HCT116 (cell line): Measurements from ENCODE around the gene SEC31A. TPM values are rescaled to one million over a fixed set of nuclear protein-coding genes. Genes with fewer than 3 reads are reported as not detected.

Source experiments
- ATAC-seq: fragments of 200-7000 bp; cut with Tn5 transposase; 2 replicates; pipeline ENCODE4 v1.9.1; 2020; ENCODE audit warnings: mild to moderate bottlenecking, moderate library complexity
- BruUV-seq: library from RNA; stranded (reverse); fragments of 400-500 nt; replicated peaks from 2 replicates; lab custom pipeline; 2021; lab: Mats Ljungman, UMichigan
- CTCF ChIA-PET: fragments of 300-600 bp; sonication (Branson Sonifier 250); formaldehyde crosslinking; loops from one replicate; lab custom pipeline; 2021; ENCODE audit warnings: antibody characterized with exemption; lab: Charles Lee
- POLR2A ChIA-PET: fragments of 300-600, 350-600 bp; sonication (Branson Sonifier 250); formaldehyde crosslinking; loops from one replicate; lab custom pipeline; 2021; ENCODE audit warnings: antibody characterized with exemption; lab: Charles Lee
- RAD21 ChIA-PET, 2 experiments: fragments of 300-600 bp; sonication (Branson Sonifier 250); formaldehyde crosslinking; loops; one replicate each; lab custom pipeline; 2023; ENCODE audit warnings: low total read pairs in 2 of 2; ENCODE audit not compliant: uncharacterized antibody in 2 of 2, unreplicated experiment in 2 of 2, low non-redundant PET in 1 of 2; lab: Charles Lee
- DNase-seq: peaks from one replicate; pipeline ENCODE4 v3.0.0-alpha.2; 2010; ENCODE audit warnings: low read depth, low spot score
- H2AFZ ChIP-seq: fragments of 200-600 bp; shearing (Covaris generic), sonication (generic); 2 replicates; pipeline ENCODE4 v1.6.1; 2017; ENCODE audit warnings: low read depth, mixed run types, mixed read lengths, antibody characterized with exemption, low read length; ENCODE audit not compliant: poor library complexity, severe bottlenecking
- H3K27ac ChIP-seq: 2 replicates; pipeline ENCODE4 v1.5.1; 2012; ENCODE audit warnings: low read depth, low read length
- H3K27me3 ChIP-seq: fragments of 200-600 bp; sonication (generic); 2 replicates; pipeline ENCODE4 v1.6.1; 2016; ENCODE audit warnings: mixed run types, low read length, mixed read lengths; ENCODE audit not compliant: insufficient read depth
- H3K36me3 ChIP-seq, 2 experiments: fragments of 200-500 bp in 1 of 2; fragments of 200-600 bp in 1 of 2; sonication (Bioruptor generic) in 1 of 2; sonication (generic) in 1 of 2; 2 replicates each; pipeline versions ENCODE4 v1.5.1 to v1.6.1; 2014 to 2016; ENCODE audit warnings: low read length in 2 of 2, inconsistent platforms in 1 of 2, mixed read lengths in 1 of 2, mixed run types in 1 of 2; ENCODE audit not compliant: insufficient read depth in 2 of 2, control insufficient read depth in 1 of 2
- H3K4me1 ChIP-seq, 2 experiments: fragments of 200-600 bp in 1 of 2; sonication (generic) in 1 of 2; 2 replicates each; pipeline versions ENCODE4 v1.5.1 to v1.6.1; 2012 to 2017; ENCODE audit warnings: low read length in 2 of 2, inconsistent platforms in 1 of 2, mild to moderate bottlenecking in 1 of 2, mixed read lengths in 1 of 2, mixed run types in 1 of 2, moderate library complexity in 1 of 2; ENCODE audit not compliant: insufficient read depth in 2 of 2, control insufficient read depth in 1 of 2
- H3K4me2 ChIP-seq: fragments of 200-600 bp; sonication (generic); 2 replicates; pipeline ENCODE4 v1.6.1; 2017; ENCODE audit warnings: mixed run types, low read length, mixed read lengths
- H3K4me3 ChIP-seq, 2 experiments: fragments of 200-600 bp in 1 of 2; sonication (generic) in 1 of 2; replicated peaks in 1 of 2; 2 replicates each; pipeline ENCODE4 v1.5.1; 2011 to 2016; ENCODE audit warnings: low read length in 2 of 2, control low read depth in 1 of 2, low read depth in 1 of 2, mild to moderate bottlenecking in 1 of 2, mixed read lengths in 1 of 2, mixed run types in 1 of 2
- H3K79me2 ChIP-seq: fragments of 200-600 bp; sonication (generic); 2 replicates; pipeline ENCODE4 v1.6.1; 2017; ENCODE audit warnings: mild to moderate bottlenecking, mixed run types, low read length, moderate library complexity, mixed read lengths; ENCODE audit not compliant: insufficient read depth
- H3K9ac ChIP-seq: fragments of 200-600 bp; sonication (generic); 2 replicates; pipeline ENCODE4 v1.6.1; 2016; ENCODE audit warnings: low read length, mixed read lengths
- H3K9me2 ChIP-seq: fragments of 200-600 bp; sonication (generic), shearing (Covaris generic); 2 replicates; pipeline ENCODE4 v1.6.1; 2017; ENCODE audit warnings: mixed run types, mild to moderate bottlenecking, moderate library complexity; ENCODE audit not compliant: insufficient read depth
- H3K9me3 ChIP-seq, 2 experiments: fragments of 200-500 bp in 1 of 2; fragments of 200-600 bp in 1 of 2; sonication (Bioruptor generic) in 1 of 2; sonication (generic) in 1 of 2; 2 replicates each; pipeline ENCODE4 v1.6.1; 2014 to 2017; ENCODE audit warnings: low read length in 2 of 2, mixed read lengths in 2 of 2, inconsistent platforms in 1 of 2, low read depth in 1 of 2, mild to moderate bottlenecking in 1 of 2, mixed run types in 1 of 2, moderate library complexity in 1 of 2; ENCODE audit not compliant: control insufficient read depth in 1 of 2, insufficient read depth in 1 of 2
- H4K20me1 ChIP-seq: fragments of 200-600 bp; sonication (generic), shearing (Covaris generic); 2 replicates; pipeline ENCODE4 v1.6.1; 2017; ENCODE audit warnings: mixed run types, mild to moderate bottlenecking, moderate library complexity; ENCODE audit not compliant: insufficient read depth
- CEBPB ChIP-seq: IDR thresholded peaks from 2 replicates; pipeline ENCODE4 v1.6.1; 2012; ENCODE audit warnings: low read depth
- EGR1 ChIP-seq: IDR thresholded peaks from 2 replicates; pipeline ENCODE4 v1.6.1; 2012; ENCODE audit warnings: low read depth
- ELF1 ChIP-seq: IDR thresholded peaks from 2 replicates; pipeline ENCODE4 v1.6.1; 2012; ENCODE audit warnings: low read depth, borderline replicate concordance
- EZH2 ChIP-seq: fragments of 200-600 bp; sonication (generic); IDR thresholded peaks from 2 replicates; pipeline ENCODE4 v1.6.1; 2017; ENCODE audit warnings: antibody characterized with exemption, mixed run types
- EZH2phosphoT487 ChIP-seq: fragments of 200-600 bp; IDR thresholded peaks from 2 replicates; pipeline ENCODE4 v1.6.1; 2018; ENCODE audit warnings: antibody characterized with exemption, borderline replicate concordance
- POLR2A ChIP-seq: IDR thresholded peaks from 2 replicates; pipeline ENCODE4 v1.7.0; 2011; ENCODE audit warnings: borderline replicate concordance; ENCODE audit not compliant: insufficient read depth, insufficient read length; ENCODE audit errors: extremely low read depth
- POLR2AphosphoS5 ChIP-seq: IDR thresholded peaks from 2 replicates; pipeline ENCODE4 v1.6.1; 2011; ENCODE audit warnings: mild to moderate bottlenecking, low read depth, low read length, moderate library complexity
- RAD21 ChIP-seq: IDR thresholded peaks from 2 replicates; pipeline ENCODE4 v1.6.1; 2012; ENCODE audit warnings: low read depth, mild to moderate bottlenecking
- SIN3A ChIP-seq: IDR thresholded peaks from 2 replicates; pipeline ENCODE4 v1.6.1; 2012; ENCODE audit warnings: low read depth
- SP1 ChIP-seq: IDR thresholded peaks from 2 replicates; pipeline ENCODE4 v1.6.1; 2012; ENCODE audit warnings: low read depth
- SRF ChIP-seq: IDR thresholded peaks from 2 replicates; pipeline ENCODE4 v1.6.1; 2012; ENCODE audit warnings: low read depth
- TCF7L2 ChIP-seq: IDR thresholded peaks from 2 replicates; pipeline ENCODE4 v1.7.0; 2011; ENCODE audit warnings: borderline replicate concordance, inconsistent platforms; ENCODE audit not compliant: insufficient read depth, insufficient read length; ENCODE audit errors: extremely low read depth
- YY1 ChIP-seq: IDR thresholded peaks from 2 replicates; pipeline ENCODE4 v1.6.1; 2011; ENCODE audit warnings: low read length, low read depth, moderate library complexity, mild to moderate bottlenecking; ENCODE audit not compliant: insufficient replicate concordance; ENCODE audit errors: extremely low read depth
- ZNF274 ChIP-seq: fragments of 200-500 bp; sonication (Bioruptor generic); IDR thresholded peaks from 2 replicates; pipeline ENCODE4 v1.6.1; 2014; ENCODE audit warnings: mild to moderate bottlenecking, low read depth, low read length, inconsistent platforms
- intact Hi-C: fragments of 100-400 bp; cut with micrococcal nuclease; formaldehyde crosslinking; loops from 2 replicates; pipeline ENCODE4 v1.10.0; 2022
- total RNA-seq: library from RNA; stranded (reverse); gene quantifications from one replicate; pipeline ENCODE4 v1.2.1, GENCODE V29; 2021; ENCODE audit not compliant: unreplicated experiment
- TF ChIP-seq, protein P1 (sequence below): IDR thresholded peaks from 2 replicates; pipeline ENCODE4 v1.6.1; 2012
- TF ChIP-seq, protein P2 (sequence below): IDR thresholded peaks from 2 replicates; pipeline ENCODE4 v1.6.1; 2011; ENCODE audit warnings: mild to moderate bottlenecking, low read length, moderate library complexity; ENCODE audit not compliant: insufficient replicate concordance; ENCODE audit errors: extremely low read depth
- TF ChIP-seq, protein P3 (sequence below): IDR thresholded peaks from 2 replicates; pipeline ENCODE4 v1.6.1; 2012
- TF ChIP-seq, protein P4 (sequence below): IDR thresholded peaks from 2 replicates; pipeline ENCODE4 v1.6.1; 2012; ENCODE audit warnings: low read depth

SEC31A gene
- total RNA-seq, 1 experiment from 2014 or later: 78.5 TPM

DNA sequence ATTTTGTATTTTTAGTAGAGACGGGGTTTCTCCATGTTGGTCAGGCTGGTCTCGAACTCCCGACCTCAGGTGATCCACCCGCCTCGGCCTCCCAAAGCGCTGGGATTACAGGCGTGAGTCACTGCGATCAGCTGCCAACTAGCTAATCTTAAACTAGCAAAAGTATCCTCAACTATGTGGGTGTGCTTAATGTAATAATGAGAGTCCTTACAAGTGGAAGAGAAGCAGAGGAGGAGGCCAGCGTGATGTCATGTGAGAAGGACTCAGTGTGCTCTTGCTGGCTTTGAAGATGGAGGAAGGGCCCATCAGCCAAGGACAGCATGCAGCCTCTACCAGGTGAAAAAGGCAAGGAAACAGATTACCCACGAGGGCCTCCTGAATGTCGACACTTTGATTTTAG lies 111.9 kb downstream of the SEC31A start:
- TF ChIP-seq, protein P1, sequence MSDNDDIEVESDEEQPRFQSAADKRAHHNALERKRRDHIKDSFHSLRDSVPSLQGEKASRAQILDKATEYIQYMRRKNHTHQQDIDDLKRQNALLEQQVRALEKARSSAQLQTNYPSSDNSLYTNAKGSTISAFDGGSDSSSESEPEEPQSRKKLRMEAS: no peak
- no peak for TF ChIP-seq YY1
- TF ChIP-seq POLR2A: no peak
- no peak for TF ChIP-seq POLR2AphosphoS5
- TF ChIP-seq EZH2: no peak
- TF ChIP-seq EZH2phosphoT487: no peak
- TF ChIP-seq TCF7L2: no peak
- no peak for TF ChIP-seq SIN3A
- no peak for TF ChIP-seq SRF
- no peak for TF ChIP-seq ELF1
- no peak for TF ChIP-seq EGR1
- TF ChIP-seq RAD21: no peak
- TF ChIP-seq, protein P2, sequence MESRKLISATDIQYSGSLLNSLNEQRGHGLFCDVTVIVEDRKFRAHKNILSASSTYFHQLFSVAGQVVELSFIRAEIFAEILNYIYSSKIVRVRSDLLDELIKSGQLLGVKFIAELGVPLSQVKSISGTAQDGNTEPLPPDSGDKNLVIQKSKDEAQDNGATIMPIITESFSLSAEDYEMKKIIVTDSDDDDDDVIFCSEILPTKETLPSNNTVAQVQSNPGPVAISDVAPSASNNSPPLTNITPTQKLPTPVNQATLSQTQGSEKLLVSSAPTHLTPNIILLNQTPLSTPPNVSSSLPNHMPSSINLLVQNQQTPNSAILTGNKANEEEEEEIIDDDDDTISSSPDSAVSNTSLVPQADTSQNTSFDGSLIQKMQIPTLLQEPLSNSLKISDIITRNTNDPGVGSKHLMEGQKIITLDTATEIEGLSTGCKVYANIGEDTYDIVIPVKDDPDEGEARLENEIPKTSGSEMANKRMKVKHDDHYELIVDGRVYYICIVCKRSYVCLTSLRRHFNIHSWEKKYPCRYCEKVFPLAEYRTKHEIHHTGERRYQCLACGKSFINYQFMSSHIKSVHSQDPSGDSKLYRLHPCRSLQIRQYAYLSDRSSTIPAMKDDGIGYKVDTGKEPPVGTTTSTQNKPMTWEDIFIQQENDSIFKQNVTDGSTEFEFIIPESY: no peak
- TF ChIP-seq, protein P3, sequence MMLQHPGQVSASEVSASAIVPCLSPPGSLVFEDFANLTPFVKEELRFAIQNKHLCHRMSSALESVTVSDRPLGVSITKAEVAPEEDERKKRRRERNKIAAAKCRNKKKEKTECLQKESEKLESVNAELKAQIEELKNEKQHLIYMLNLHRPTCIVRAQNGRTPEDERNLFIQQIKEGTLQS: no peak
- TF ChIP-seq ZNF274: no peak
- TF ChIP-seq CEBPB: no peak
- no peak for TF ChIP-seq SP1
- TF ChIP-seq, protein P4, sequence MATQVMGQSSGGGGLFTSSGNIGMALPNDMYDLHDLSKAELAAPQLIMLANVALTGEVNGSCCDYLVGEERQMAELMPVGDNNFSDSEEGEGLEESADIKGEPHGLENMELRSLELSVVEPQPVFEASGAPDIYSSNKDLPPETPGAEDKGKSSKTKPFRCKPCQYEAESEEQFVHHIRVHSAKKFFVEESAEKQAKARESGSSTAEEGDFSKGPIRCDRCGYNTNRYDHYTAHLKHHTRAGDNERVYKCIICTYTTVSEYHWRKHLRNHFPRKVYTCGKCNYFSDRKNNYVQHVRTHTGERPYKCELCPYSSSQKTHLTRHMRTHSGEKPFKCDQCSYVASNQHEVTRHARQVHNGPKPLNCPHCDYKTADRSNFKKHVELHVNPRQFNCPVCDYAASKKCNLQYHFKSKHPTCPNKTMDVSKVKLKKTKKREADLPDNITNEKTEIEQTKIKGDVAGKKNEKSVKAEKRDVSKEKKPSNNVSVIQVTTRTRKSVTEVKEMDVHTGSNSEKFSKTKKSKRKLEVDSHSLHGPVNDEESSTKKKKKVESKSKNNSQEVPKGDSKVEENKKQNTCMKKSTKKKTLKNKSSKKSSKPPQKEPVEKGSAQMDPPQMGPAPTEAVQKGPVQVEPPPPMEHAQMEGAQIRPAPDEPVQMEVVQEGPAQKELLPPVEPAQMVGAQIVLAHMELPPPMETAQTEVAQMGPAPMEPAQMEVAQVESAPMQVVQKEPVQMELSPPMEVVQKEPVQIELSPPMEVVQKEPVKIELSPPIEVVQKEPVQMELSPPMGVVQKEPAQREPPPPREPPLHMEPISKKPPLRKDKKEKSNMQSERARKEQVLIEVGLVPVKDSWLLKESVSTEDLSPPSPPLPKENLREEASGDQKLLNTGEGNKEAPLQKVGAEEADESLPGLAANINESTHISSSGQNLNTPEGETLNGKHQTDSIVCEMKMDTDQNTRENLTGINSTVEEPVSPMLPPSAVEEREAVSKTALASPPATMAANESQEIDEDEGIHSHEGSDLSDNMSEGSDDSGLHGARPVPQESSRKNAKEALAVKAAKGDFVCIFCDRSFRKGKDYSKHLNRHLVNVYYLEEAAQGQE: no peak
- Histone ChIP-seq H3K9ac (no peak overlapping the region), H4K20me1 (no peaks in the 10 kb centered on the region), H3K27ac (no peak overlapping the region), H3K4me1 (peaks cover 46 to 55% of the 10 kb centered on the region in 2 experiments), H2AFZ (no peak overlapping the region), H3K79me2 (peaks cover 6% of the 10 kb centered on the region; the same call in 1 of the 2 replicates), H3K4me2 (peak overlapping the region; percentile 36), H3K9me2 (no peaks in the 10 kb centered on the region), H3K9me3 (no peaks in the 10 kb centered on the region), H3K4me3 (no peak overlapping the region), H3K36me3 (no peaks in the 10 kb centered on the region), H3K27me3 (no peaks in the 10 kb centered on the region)
- peak; percentile 21; the same call in 1 of the 2 replicates for ATAC-seq
- ChIA-PET CTCF (no interaction called here), RAD21 (no interaction called here), POLR2A (no interaction called here)
- intact Hi-C loops: no loop called here
- no peak for DNase-seq
- BruUV-seq: no TSS peak
